NT2/D1 (cell line): ENCODE data around the gene SFRP2.

Source experiments
- SUZ12 ChIP-seq: IDR thresholded peaks from 2 replicates; pipeline ENCODE4 v1.6.1; 2011; ENCODE audit not compliant: insufficient read length, insufficient read depth; ENCODE audit errors: extremely low read depth
- YY1 ChIP-seq: IDR thresholded peaks from 2 replicates; pipeline ENCODE4 v1.6.1; 2011; ENCODE audit not compliant: insufficient read length, insufficient read depth
- ZNF274 ChIP-seq: IDR thresholded peaks from 2 replicates; pipeline ENCODE4 v1.6.1; 2011; ENCODE audit warnings: mild to moderate bottlenecking, low read depth, low read length

- TF ChIP-seq YY1 (no peak), ZNF274 (no peak), SUZ12 (no peak)
Observed at GRCh38 chr4:153763404-153763803, 25.5 kb downstream of the SFRP2 start.
